NOMO-1 treated with dmso at 0.1 percent for 144 hours (cell line): ENCODE measurements around the gene PI4KB.
"Not testable (repeated sequence)": the region's sequence is repeated elsewhere in the genome, so short reads cannot be mapped to it uniquely, and the experiment has no call there.

Experiments
- DNase-seq: peaks from one replicate; lab custom pipeline; 2025; ENCODE audit not compliant: unreplicated experiment; lab: John Stamatoyannopoulos, UW

Gene PI4KB

GRCh38 chr1:151281225-151281968 lies 45.8 kb downstream of the PI4KB start:
- DNase-seq, result peak; percentile 97

- DNase-seq, result peak; percentile 72
Measured at GRCh38 chr1:151277249-151277648, 50.0 kb downstream of the PI4KB start.

GRCh38 chr1:151275341-151275740 lies 51.9 kb downstream of the PI4KB start:
- not testable (repeated sequence) for DNase-seq

- DNase-seq, result no peak
Measured at GRCh38 chr1:151273924-151274466, 53.2 kb downstream of the PI4KB start.

- DNase-seq, result no peak
Measured at GRCh38 chr1:151267760-151268159, 59.5 kb downstream of the PI4KB start.

GRCh38 chr1:151266821-151267220 lies 60.4 kb downstream of the PI4KB start:
- no peak for DNase-seq

GRCh38 chr1:151266315-151266714 lies 60.9 kb downstream of the PI4KB start:
- no peak for DNase-seq

GRCh38 chr1:151265446-151266236 lies 61.6 kb downstream of the PI4KB start:
- no peak for DNase-seq

- DNase-seq, result no peak
Measured at GRCh38 chr1:151259351-151259750, 67.9 kb downstream of the PI4KB start.

- DNase-seq, result no peak
Measured at GRCh38 chr1:151255381-151255780, 71.8 kb downstream of the PI4KB start.

- DNase-seq, result peak; percentile 99
Measured at GRCh38 chr1:151254217-151255213, 72.7 kb downstream of the PI4KB start, which contains the start of gene PSMD4. PSMD4 (plus strand) TSS chr1:151254734; CDS start chr1:151254783, 49 bp downstream.

GRCh38 chr1:151251656-151252470 lies 75.4 kb downstream of the PI4KB start:
- DNase-seq, result peak; percentile 71

- DNase-seq, result no peak
Measured at GRCh38 chr1:151246786-151247185, 80.4 kb downstream of the PI4KB start.

GRCh38 chr1:151243683-151244216 lies 83.5 kb downstream of the PI4KB start:
- DNase-seq, result no peak

- no peak for DNase-seq
Measured at GRCh38 chr1:151242442-151242841, 84.8 kb downstream of the PI4KB start.
